NB4 (cell line): Measurements from ENCODE around the gene CA10.

ENCODE experiments used
- CTCF ChIP-seq: IDR thresholded peaks from one replicate; pipeline ENCODE4 v1.5.1; 2012; ENCODE audit warnings: low read depth, low read length
- MYC ChIP-seq: IDR thresholded peaks from 2 replicates; pipeline ENCODE4 v1.6.1; 2011; ENCODE audit warnings: low read depth, low read length
- POLR2A ChIP-seq: IDR thresholded peaks from 2 replicates; pipeline ENCODE4 v1.6.1; 2011; ENCODE audit warnings: mild to moderate bottlenecking; ENCODE audit not compliant: insufficient read length; ENCODE audit errors: extremely low read depth

GRCh38 chr17:51720439-51720838 is 438.1 kb downstream of the CA10 start:
- TF ChIP-seq CTCF (no peak), MYC (no peak), POLR2A (no peak)
